Panc1 (cell line): ENCODE measurements around the gene ZDHHC4.

Experiments
- POLR2AphosphoS5 ChIP-seq: IDR thresholded peaks from 2 replicates; pipeline ENCODE4 v1.6.1; 2012; ENCODE audit warnings: mild to moderate bottlenecking, low read depth, low read length, moderate library complexity
- TCF7L2 ChIP-seq: IDR thresholded peaks from 2 replicates; pipeline ENCODE4 v1.6.1; 2011; ENCODE audit warnings: mild to moderate bottlenecking, low read depth, low read length, inconsistent platforms
- TF ChIP-seq, protein P1 (sequence below): fragments of 450-650 bp; IDR thresholded peaks from 2 replicates; pipeline ENCODE4 v1.5.1; 2017; ENCODE audit warnings: mild to moderate bottlenecking

- no peak for TF ChIP-seq POLR2AphosphoS5
- TF ChIP-seq TCF7L2, result no peak
- TF ChIP-seq, protein P1, sequence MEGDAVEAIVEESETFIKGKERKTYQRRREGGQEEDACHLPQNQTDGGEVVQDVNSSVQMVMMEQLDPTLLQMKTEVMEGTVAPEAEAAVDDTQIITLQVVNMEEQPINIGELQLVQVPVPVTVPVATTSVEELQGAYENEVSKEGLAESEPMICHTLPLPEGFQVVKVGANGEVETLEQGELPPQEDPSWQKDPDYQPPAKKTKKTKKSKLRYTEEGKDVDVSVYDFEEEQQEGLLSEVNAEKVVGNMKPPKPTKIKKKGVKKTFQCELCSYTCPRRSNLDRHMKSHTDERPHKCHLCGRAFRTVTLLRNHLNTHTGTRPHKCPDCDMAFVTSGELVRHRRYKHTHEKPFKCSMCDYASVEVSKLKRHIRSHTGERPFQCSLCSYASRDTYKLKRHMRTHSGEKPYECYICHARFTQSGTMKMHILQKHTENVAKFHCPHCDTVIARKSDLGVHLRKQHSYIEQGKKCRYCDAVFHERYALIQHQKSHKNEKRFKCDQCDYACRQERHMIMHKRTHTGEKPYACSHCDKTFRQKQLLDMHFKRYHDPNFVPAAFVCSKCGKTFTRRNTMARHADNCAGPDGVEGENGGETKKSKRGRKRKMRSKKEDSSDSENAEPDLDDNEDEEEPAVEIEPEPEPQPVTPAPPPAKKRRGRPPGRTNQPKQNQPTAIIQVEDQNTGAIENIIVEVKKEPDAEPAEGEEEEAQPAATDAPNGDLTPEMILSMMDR, result no peak
Observed at GRCh38 chr7:6630007-6630849, 53.0 kb downstream of the ZDHHC4 start.
